CD4-positive, CD25-positive, alpha-beta regulatory T cell (primary cell): ENCODE data around the gene EPN3. TPM values are rescaled to one million over a fixed set of nuclear protein-coding genes. Genes with fewer than 3 reads are reported as not detected.
A peak's percentile ranks its signal among the peaks of the same experiment; 100 is the strongest.

Source experiments
- ATAC-seq, 2 donors: fragments of 150-1000 bp; cut with Tn5 transposase; one replicate each; pipeline ENCODE4 v1.10.0; 2021; ENCODE audit warnings: low read depth in 2 of 2, moderate number of reproducible peaks in 2 of 2, moderate library complexity in 1 of 2
- DNase-seq, 3 donors: peaks; one replicate each; pipeline versions ENCODE4 v3.0.0 to v3.0.0-alpha.2; 2012 to 2022; ENCODE audit warnings: mixed read lengths in 1 of 3
- H3K27ac ChIP-seq: one replicate; pipeline ENCODE4 v1.7.0; 2013; ENCODE audit warnings: mild to moderate bottlenecking, low read length; ENCODE audit not compliant: insufficient read depth, poor library complexity, severe bottlenecking
- H3K27me3 ChIP-seq: one replicate; pipeline ENCODE4 v1.7.0; 2013; ENCODE audit warnings: low read length; ENCODE audit not compliant: control insufficient read depth, insufficient read depth
- H3K36me3 ChIP-seq: one replicate; pipeline ENCODE4 v1.7.0; 2013; ENCODE audit warnings: mild to moderate bottlenecking, low read length, moderate library complexity; ENCODE audit not compliant: control insufficient read depth, insufficient read depth
- H3K4me1 ChIP-seq: 2 replicates; pipeline ENCODE4 v1.7.0; 2013; ENCODE audit warnings: mild to moderate bottlenecking, low read length; ENCODE audit not compliant: insufficient read depth, control insufficient read depth, poor library complexity, severe bottlenecking
- H3K4me3 ChIP-seq: one replicate; pipeline ENCODE4 v1.7.0; 2013; ENCODE audit warnings: low read depth, mild to moderate bottlenecking, low read length, moderate library complexity
- H3K9me3 ChIP-seq, 2 experiments: 1 replicate in 1 of 2; 2 replicates in 1 of 2; pipeline ENCODE4 v1.7.0; 2013; ENCODE audit warnings: low read length in 2 of 2, mild to moderate bottlenecking in 1 of 2, moderate library complexity in 1 of 2; ENCODE audit not compliant: control insufficient read depth in 2 of 2
- H3K27ac Mint-ChIP-seq, 3 donors: one replicate each; pipeline ENCODE4 v1.8.0; 2020 to 2022; ENCODE audit warnings: mild to moderate bottlenecking in 3 of 3, mixed read lengths in 3 of 3, moderate library complexity in 2 of 3
- H3K27me3 Mint-ChIP-seq: one replicate; pipeline ENCODE4 v1.8.0; 2022; ENCODE audit warnings: mild to moderate bottlenecking, mixed read lengths
- H3K36me3 Mint-ChIP-seq: one replicate; pipeline ENCODE4 v1.8.0; 2020; ENCODE audit warnings: mixed read lengths
- H3K4me1 Mint-ChIP-seq, 4 donors: one replicate each; pipeline ENCODE4 v1.8.0; 2020 to 2022; ENCODE audit warnings: mixed read lengths in 4 of 4, mild to moderate bottlenecking in 1 of 4
- H3K4me3 Mint-ChIP-seq, 4 donors: one replicate each; pipeline ENCODE4 v1.8.0; 2020 to 2022; ENCODE audit warnings: mild to moderate bottlenecking in 4 of 4, mixed read lengths in 4 of 4, moderate library complexity in 3 of 4
- H3K9me3 Mint-ChIP-seq, 7 donors: one replicate each; pipeline ENCODE4 v1.8.0; 2020 to 2022; ENCODE audit warnings: mixed read lengths in 7 of 7, mild to moderate bottlenecking in 3 of 7, moderate library complexity in 2 of 7
- polyA plus RNA-seq, 4 donors: library from polyadenylated mRNA; unstranded; fragments of 300-500 nt; fragmentation: Illumina TruSeq; gene quantifications; one replicate each; pipeline ENCODE4 v1.2.3, GENCODE V29; 2021
- total RNA-seq: library from RNA; stranded (reverse); gene quantifications from one replicate; pipeline ENCODE4 v1.2.3, GENCODE V29; 2022

Gene EPN3
- total and polyA plus RNA-seq, 5 donors from 2014 or later: not detected

DNA sequence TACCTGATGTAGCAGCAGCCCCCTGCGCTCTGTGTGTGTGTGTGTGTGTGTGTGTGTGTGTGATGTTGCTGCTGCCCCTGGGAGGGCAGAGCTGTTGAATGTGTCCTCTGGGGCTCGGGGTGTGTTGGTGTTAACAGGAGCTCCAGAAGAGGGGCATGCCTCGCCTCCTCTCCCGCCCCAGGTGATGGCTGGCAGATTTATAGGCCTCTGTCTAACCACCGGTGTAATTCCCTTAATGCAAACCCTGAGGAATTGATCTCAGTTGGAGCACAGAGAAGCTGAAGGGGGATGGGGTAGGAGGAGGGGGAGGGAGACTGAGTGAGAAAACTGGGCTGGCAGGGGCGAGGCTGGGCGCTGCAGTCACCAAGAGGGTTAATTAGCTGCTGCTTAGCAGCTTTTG is 38.0 kb downstream of the EPN3 start:
- Histone ChIP-seq H3K27ac (no peak overlapping the region), H3K4me1 (no peaks in the 10 kb centered on the region), H3K27me3 (peaks cover 12% of the 10 kb centered on the region), H3K36me3 (no peaks in the 10 kb centered on the region), H3K9me3 (no peaks in the 10 kb centered on the region), H3K4me3 (no peak overlapping the region)
- H3K4me1 Mint-ChIP-seq: peaks cover 0 to 5% (median 4%) of the 10 kb centered on the region in 4 donors
- DNase-seq (no peak), ATAC-seq (no peak)
- H3K9me3 Mint-ChIP-seq: no peaks in the 10 kb centered on the region
- H3K27me3 Mint-ChIP-seq: peaks cover 20% of the 10 kb centered on the region
- no peak overlapping the region for H3K27ac Mint-ChIP-seq
- H3K36me3 Mint-ChIP-seq: no peaks in the 10 kb centered on the region
- H3K4me3 Mint-ChIP-seq: no peak overlapping the region

DNA sequence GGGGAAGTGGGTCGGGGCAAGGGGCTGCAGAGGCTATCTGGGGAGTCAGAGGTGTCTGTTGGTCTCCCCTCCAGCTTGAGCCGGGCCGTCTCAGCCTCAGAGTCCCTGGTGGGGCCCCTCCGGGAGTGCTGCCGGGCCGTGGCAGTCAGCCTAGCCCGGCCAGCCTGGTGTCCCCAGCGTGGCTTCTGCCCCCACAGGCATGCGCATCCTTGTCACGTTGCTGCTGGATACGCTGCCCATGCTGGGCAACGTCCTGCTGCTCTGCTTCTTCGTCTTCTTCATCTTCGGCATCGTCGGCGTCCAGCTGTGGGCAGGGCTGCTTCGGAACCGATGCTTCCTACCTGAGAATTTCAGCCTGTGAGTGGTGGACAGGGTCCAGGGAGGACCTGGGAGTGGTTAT is 39.1 kb downstream of the EPN3 start:
- Mint-ChIP-seq H3K4me1 (no peaks in the 10 kb centered on the region), H3K27ac (peak overlapping the region in 1 of 3 donors; percentile 63), H3K27me3 (peaks cover 9% of the 10 kb centered on the region), H3K9me3 (no peaks in the 10 kb centered on the region), H3K4me3 (no peak overlapping the region), H3K36me3 (no peaks in the 10 kb centered on the region)
- Histone ChIP-seq H3K27me3 (peaks cover 3% of the 10 kb centered on the region), H3K4me3 (no peak overlapping the region), H3K4me1 (no peaks in the 10 kb centered on the region), H3K36me3 (no peaks in the 10 kb centered on the region), H3K27ac (no peak overlapping the region), H3K9me3 (no peaks in the 10 kb centered on the region)
- ATAC-seq: no peak
- no peak for DNase-seq

DNA sequence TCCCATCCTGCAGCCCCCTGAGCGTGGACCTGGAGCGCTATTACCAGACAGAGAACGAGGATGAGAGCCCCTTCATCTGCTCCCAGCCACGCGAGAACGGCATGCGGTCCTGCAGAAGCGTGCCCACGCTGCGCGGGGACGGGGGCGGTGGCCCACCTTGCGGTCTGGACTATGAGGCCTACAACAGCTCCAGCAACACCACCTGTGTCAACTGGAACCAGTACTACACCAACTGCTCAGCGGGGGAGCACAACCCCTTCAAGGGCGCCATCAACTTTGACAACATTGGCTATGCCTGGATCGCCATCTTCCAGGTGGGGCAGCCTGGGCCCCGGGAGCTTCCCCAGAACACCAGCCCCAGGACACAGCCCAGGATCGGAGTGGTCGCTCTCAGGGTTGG is 40.0 kb downstream of the EPN3 start:
- Mint-ChIP-seq H3K27ac (no peak overlapping the region), H3K27me3 (peaks cover 4% of the 10 kb centered on the region), H3K4me1 (no peaks in the 10 kb centered on the region), H3K4me3 (peak overlapping the region in 1 of 4 donors; percentile 17), H3K36me3 (no peaks in the 10 kb centered on the region), H3K9me3 (no peaks in the 10 kb centered on the region)
- no peaks in the 10 kb centered on the region for H3K4me1 ChIP-seq
- H3K4me3 ChIP-seq: no peak overlapping the region
- no peaks in the 10 kb centered on the region for H3K27me3 ChIP-seq
- no peaks in the 10 kb centered on the region for H3K36me3 ChIP-seq
- no peak for ATAC-seq
- no peak overlapping the region for H3K27ac ChIP-seq
- DNase-seq: no peak
- no peaks in the 10 kb centered on the region for H3K9me3 ChIP-seq

DNA sequence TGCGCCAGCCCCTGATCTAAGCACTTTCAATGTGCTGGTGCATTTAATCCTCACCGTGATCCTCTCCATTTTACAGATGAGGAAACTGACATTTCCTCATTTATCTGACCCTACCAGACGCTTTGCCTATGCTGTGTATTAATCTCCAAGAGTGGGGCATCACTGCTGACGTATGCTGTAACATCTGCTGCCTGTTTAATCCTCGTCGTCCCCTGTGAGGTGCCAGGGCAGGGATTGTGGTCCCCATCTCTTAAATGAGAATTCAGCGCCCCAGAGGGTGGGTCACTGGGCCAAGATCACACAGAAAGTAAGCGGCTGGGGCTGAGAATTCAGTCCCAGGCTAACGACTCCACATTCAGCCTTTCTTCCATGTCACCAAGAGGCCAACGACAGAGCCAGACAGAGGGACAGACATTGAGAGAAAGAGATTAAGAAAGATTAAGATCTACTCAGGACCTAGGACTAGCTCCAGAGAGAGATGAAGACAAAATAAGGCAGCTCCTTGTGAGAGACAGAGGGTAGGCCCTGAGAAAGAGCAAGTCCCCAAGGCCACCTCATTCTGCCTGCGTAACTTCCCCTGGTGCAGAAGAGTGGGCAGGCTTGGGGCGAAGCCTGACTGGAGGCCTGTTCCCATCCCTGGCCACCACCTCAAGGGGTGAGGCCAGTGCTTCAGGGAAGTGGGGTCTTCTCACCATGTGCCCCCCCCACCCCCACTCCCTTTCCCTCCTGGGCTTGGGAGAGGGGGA is 41.5 kb downstream of the EPN3 start:
- ATAC-seq (no peak), DNase-seq (no peak)
- Mint-ChIP-seq H3K4me1 (no peaks in the 10 kb centered on the region), H3K9me3 (no peaks in the 10 kb centered on the region), H3K27me3 (peaks cover 4% of the 10 kb centered on the region), H3K36me3 (no peaks in the 10 kb centered on the region), H3K4me3 (no peak overlapping the region), H3K27ac (no peak overlapping the region)
- Histone ChIP-seq H3K27me3 (no peaks in the 10 kb centered on the region), H3K9me3 (no peaks in the 10 kb centered on the region), H3K4me1 (no peaks in the 10 kb centered on the region), H3K36me3 (no peaks in the 10 kb centered on the region), H3K27ac (no peak overlapping the region), H3K4me3 (no peak overlapping the region)

DNA sequence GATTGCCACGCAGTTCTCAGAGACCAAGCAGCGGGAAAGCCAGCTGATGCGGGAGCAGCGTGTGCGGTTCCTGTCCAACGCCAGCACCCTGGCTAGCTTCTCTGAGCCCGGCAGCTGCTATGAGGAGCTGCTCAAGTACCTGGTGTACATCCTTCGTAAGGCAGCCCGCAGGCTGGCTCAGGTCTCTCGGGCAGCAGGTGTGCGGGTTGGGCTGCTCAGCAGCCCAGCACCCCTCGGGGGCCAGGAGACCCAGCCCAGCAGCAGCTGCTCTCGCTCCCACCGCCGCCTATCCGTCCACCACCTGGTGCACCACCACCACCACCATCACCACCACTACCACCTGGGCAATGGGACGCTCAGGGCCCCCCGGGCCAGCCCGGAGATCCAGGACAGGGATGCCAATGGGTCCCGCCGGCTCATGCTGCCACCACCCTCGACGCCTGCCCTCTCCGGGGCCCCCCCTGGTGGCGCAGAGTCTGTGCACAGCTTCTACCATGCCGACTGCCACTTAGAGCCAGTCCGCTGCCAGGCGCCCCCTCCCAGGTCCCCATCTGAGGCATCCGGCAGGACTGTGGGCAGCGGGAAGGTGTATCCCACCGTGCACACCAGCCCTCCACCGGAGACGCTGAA is 43.2 kb downstream of the EPN3 start:
- DNase-seq (no peak), ATAC-seq (no peak)
- no peaks in the 10 kb centered on the region for H3K9me3 ChIP-seq
- no peaks in the 10 kb centered on the region for H3K27me3 ChIP-seq
- no peak overlapping the region for H3K4me3 ChIP-seq
- no peaks in the 10 kb centered on the region for H3K36me3 Mint-ChIP-seq
- H3K4me3 Mint-ChIP-seq: no peak overlapping the region
- no peak overlapping the region for H3K27ac Mint-ChIP-seq
- H3K27me3 Mint-ChIP-seq: no peaks in the 10 kb centered on the region
- H3K4me1 ChIP-seq: no peaks in the 10 kb centered on the region
- H3K36me3 ChIP-seq: no peaks in the 10 kb centered on the region
- H3K4me1 Mint-ChIP-seq: no peaks in the 10 kb centered on the region
- no peaks in the 10 kb centered on the region for H3K9me3 Mint-ChIP-seq
- H3K27ac ChIP-seq: no peak overlapping the region

DNA sequence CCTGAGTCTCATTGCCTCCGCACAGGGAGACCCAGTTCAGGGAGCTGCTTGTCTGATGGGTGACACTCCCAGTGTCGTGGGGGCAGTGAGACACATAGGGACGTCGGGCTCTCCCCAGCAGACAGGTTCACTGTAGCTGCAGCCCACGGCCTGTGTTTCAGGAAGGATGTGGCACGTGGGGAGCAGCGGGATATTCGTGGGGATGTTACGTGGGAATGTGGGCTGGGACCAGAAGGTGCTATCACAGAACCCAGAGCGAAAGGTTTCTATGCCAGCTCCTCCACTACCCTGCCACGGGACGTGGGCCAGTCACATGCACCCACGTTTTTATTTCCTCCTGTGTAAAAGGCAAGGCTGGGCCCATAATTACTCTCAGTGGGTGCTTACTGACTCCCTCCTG is 44.3 kb downstream of the EPN3 start:
- H3K4me1 Mint-ChIP-seq: no peaks in the 10 kb centered on the region
- ATAC-seq (no peak), DNase-seq (no peak)
- no peak overlapping the region for H3K4me3 Mint-ChIP-seq
- H3K4me1 ChIP-seq: no peaks in the 10 kb centered on the region
- no peaks in the 10 kb centered on the region for H3K27me3 ChIP-seq
- no peak overlapping the region for H3K4me3 ChIP-seq
- H3K27me3 Mint-ChIP-seq: no peaks in the 10 kb centered on the region
- H3K9me3 ChIP-seq: no peaks in the 10 kb centered on the region
- no peaks in the 10 kb centered on the region for H3K9me3 Mint-ChIP-seq
- H3K36me3 ChIP-seq: no peaks in the 10 kb centered on the region
- H3K27ac ChIP-seq: no peak overlapping the region
- H3K36me3 Mint-ChIP-seq: no peaks in the 10 kb centered on the region
- H3K27ac Mint-ChIP-seq: no peak overlapping the region

DNA sequence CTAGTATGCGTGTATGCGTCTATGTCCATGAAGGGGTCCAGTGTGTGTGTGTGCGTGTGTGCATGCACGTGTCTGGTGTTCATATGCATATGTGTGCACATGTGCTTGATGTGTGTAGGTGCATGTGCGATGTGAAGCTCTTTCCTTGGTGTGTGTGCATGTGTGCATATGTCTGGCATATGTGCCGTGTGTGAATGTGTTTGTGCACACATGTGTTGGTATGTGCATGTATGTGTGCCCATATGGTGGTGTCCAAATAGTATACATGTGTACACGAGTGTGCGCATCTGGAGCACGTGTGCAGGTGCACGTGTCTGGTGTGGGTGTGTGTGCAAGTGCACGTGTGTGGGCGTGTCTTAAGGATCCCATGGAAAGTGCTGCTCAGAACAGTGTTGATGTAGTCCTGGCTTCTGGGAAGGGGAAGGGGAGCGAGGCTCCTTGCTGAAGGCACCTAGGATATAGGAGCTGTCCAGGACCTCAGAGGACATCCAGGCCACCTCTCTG is 45.0 kb downstream of the EPN3 start:
- Histone ChIP-seq H3K9me3 (no peaks in the 10 kb centered on the region), H3K4me3 (no peak overlapping the region), H3K27ac (no peak overlapping the region), H3K4me1 (no peaks in the 10 kb centered on the region), H3K36me3 (no peaks in the 10 kb centered on the region), H3K27me3 (no peaks in the 10 kb centered on the region)
- DNase-seq: no peak
- H3K9me3 Mint-ChIP-seq: no peaks in the 10 kb centered on the region
- H3K4me1 Mint-ChIP-seq: no peaks in the 10 kb centered on the region
- ATAC-seq: no peak
- no peak overlapping the region for H3K4me3 Mint-ChIP-seq
- no peaks in the 10 kb centered on the region for H3K27me3 Mint-ChIP-seq
- H3K36me3 Mint-ChIP-seq: no peaks in the 10 kb centered on the region
- H3K27ac Mint-ChIP-seq: no peak overlapping the region

DNA sequence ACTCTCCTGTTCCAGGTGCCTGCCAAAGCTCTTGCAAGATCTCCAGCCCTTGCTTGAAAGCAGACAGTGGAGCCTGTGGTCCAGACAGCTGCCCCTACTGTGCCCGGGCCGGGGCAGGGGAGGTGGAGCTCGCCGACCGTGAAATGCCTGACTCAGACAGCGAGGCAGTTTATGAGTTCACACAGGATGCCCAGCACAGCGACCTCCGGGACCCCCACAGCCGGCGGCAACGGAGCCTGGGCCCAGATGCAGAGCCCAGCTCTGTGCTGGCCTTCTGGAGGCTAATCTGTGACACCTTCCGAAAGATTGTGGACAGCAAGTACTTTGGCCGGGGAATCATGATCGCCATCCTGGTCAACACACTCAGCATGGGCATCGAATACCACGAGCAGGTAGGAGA is 45.6 kb downstream of the EPN3 start:
- no peak overlapping the region for H3K27ac Mint-ChIP-seq
- H3K36me3 Mint-ChIP-seq: no peaks in the 10 kb centered on the region
- no peaks in the 10 kb centered on the region for H3K4me1 ChIP-seq
- H3K4me3 ChIP-seq: no peak overlapping the region
- no peaks in the 10 kb centered on the region for H3K27me3 ChIP-seq
- no peak overlapping the region for H3K27ac ChIP-seq
- no peaks in the 10 kb centered on the region for H3K9me3 ChIP-seq
- no peaks in the 10 kb centered on the region for H3K36me3 ChIP-seq
- ATAC-seq (no peak), DNase-seq (no peak)
- H3K4me3 Mint-ChIP-seq: no peak overlapping the region
- H3K9me3 Mint-ChIP-seq: no peaks in the 10 kb centered on the region
- H3K27me3 Mint-ChIP-seq: no peaks in the 10 kb centered on the region
- H3K4me1 Mint-ChIP-seq: no peaks in the 10 kb centered on the region
